RWPE2 (cell line): ENCODE results near the gene PRKACA.
A peak's percentile ranks its signal among the peaks of the same experiment; 100 is the strongest.

ENCODE experiments used
- ATAC-seq: fragments of 200-7000 bp; cut with Tn5 transposase; 3 replicates; pipeline ENCODE4 v1.9.1; 2021; ENCODE audit warnings: low read depth
- DNase-seq: peaks from one replicate; pipeline ENCODE4 v3.0.0-alpha.2; 2020; ENCODE audit warnings: low spot score
- H3K27ac ChIP-seq: fragments of 450-650 bp; 2 replicates; pipeline ENCODE4 v1.5.1; 2017; ENCODE audit warnings: mild to moderate bottlenecking; ENCODE audit not compliant: poor library complexity, severe bottlenecking
- H3K27me3 ChIP-seq: fragments of 250-450 bp; sonication (Bioruptor Pico); 2 replicates; pipeline ENCODE4 v1.5.1; 2021; ENCODE audit warnings: mild to moderate bottlenecking, moderate library complexity; ENCODE audit not compliant: insufficient read depth, poor library complexity, severe bottlenecking
- H3K36me3 ChIP-seq: fragments of 250-450 bp; sonication (Bioruptor Pico); 2 replicates; pipeline ENCODE4 v1.5.1; 2020; ENCODE audit warnings: low read depth, mild to moderate bottlenecking, moderate library complexity
- H3K4me1 ChIP-seq: fragments of 250-450 bp; sonication (Bioruptor Pico); 2 replicates; pipeline ENCODE4 v1.5.1; 2021; ENCODE audit warnings: mild to moderate bottlenecking, moderate library complexity; ENCODE audit not compliant: insufficient read depth, poor library complexity, severe bottlenecking
- H3K4me3 ChIP-seq: fragments of 250-450 bp; sonication (Bioruptor Pico); 2 replicates; pipeline ENCODE4 v1.5.1; 2021; ENCODE audit warnings: mild to moderate bottlenecking, moderate library complexity; ENCODE audit not compliant: severe bottlenecking
- H3K9me3 ChIP-seq: fragments of 250-450 bp; sonication (Bioruptor Pico); 2 replicates; pipeline ENCODE4 v1.5.1; 2021; ENCODE audit warnings: mild to moderate bottlenecking, moderate library complexity; ENCODE audit not compliant: severe bottlenecking
- TF ChIP-seq, protein P1 (sequence below): fragments of 450-650 bp; IDR thresholded peaks from one replicate; pipeline ENCODE4 v1.5.1; 2017; ENCODE audit warnings: mild to moderate bottlenecking, moderate library complexity; ENCODE audit not compliant: poor library complexity, severe bottlenecking

Gene PRKACA

GRCh38 chr19:14096272-14096992 is 21.1 kb downstream of the PRKACA start:
- DNase-seq (no peak), ATAC-seq (no peak; the same call in 2 of the 3 replicates)
- Histone ChIP-seq H3K4me1 (no peaks in the 10 kb centered on the region), H3K27ac (no peak overlapping the region), H3K9me3 (no peaks in the 10 kb centered on the region), H3K36me3 (peaks cover 17% of the 10 kb centered on the region), H3K4me3 (no peak overlapping the region), H3K27me3 (no peaks in the 10 kb centered on the region)
- TF ChIP-seq, protein P1, sequence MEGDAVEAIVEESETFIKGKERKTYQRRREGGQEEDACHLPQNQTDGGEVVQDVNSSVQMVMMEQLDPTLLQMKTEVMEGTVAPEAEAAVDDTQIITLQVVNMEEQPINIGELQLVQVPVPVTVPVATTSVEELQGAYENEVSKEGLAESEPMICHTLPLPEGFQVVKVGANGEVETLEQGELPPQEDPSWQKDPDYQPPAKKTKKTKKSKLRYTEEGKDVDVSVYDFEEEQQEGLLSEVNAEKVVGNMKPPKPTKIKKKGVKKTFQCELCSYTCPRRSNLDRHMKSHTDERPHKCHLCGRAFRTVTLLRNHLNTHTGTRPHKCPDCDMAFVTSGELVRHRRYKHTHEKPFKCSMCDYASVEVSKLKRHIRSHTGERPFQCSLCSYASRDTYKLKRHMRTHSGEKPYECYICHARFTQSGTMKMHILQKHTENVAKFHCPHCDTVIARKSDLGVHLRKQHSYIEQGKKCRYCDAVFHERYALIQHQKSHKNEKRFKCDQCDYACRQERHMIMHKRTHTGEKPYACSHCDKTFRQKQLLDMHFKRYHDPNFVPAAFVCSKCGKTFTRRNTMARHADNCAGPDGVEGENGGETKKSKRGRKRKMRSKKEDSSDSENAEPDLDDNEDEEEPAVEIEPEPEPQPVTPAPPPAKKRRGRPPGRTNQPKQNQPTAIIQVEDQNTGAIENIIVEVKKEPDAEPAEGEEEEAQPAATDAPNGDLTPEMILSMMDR = peak; percentile 15

DNA sequence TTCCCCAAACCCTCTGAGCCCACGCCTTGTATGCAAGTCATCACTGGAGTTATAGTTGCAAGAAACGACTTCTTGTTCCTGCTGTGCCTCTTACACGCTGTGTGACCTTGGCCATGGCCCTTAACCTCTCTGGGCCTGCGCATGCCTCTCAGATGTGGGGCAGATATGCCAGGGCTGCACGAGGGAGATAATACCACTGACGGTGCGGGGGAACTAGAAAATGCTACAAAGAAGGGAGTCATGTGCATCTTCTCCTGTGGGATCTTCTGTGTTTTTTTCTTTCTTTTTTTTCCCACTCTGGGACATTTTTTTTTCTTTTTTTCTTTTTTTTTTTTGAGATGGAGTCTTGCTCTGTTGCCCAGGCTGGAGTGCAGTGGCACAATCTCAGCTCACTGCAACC is 22.7 kb downstream of the PRKACA start:
- ATAC-seq = no peak
- H3K36me3 ChIP-seq = peaks cover 6% of the 10 kb centered on the region; the same call in 1 of the 2 replicates

GRCh38 chr19:14093117-14093823 is 24.3 kb downstream of the PRKACA start:
- TF ChIP-seq, protein P1 = no peak
- H3K4me1 ChIP-seq = no peaks in the 10 kb centered on the region

More for the DNA sequence above, 22.7 kb downstream of the PRKACA start:
- no peaks in the 10 kb centered on the region for H3K9me3 ChIP-seq
- TF ChIP-seq, protein P1 = no peak
- no peaks in the 10 kb centered on the region for H3K4me1 ChIP-seq
- H3K4me3 ChIP-seq = no peak overlapping the region
- no peak for DNase-seq
- no peak overlapping the region for H3K27ac ChIP-seq
- H3K27me3 ChIP-seq = no peaks in the 10 kb centered on the region

GRCh38 chr19:14091813-14092462 is 25.6 kb downstream of the PRKACA start:
- H3K4me3 ChIP-seq = peak overlapping the region; percentile 70
- H3K4me1 ChIP-seq = no peaks in the 10 kb centered on the region
- H3K9me3 ChIP-seq = no peaks in the 10 kb centered on the region
- ATAC-seq (no peak), DNase-seq (no peak)
- peak overlapping the region; percentile 67 for H3K27ac ChIP-seq
- TF ChIP-seq, protein P1 = no peak
- peaks cover 26% of the 10 kb centered on the region for H3K36me3 ChIP-seq
- no peaks in the 10 kb centered on the region for H3K27me3 ChIP-seq

More at GRCh38 chr19:14093117-14093823, 24.3 kb downstream of the PRKACA start:
- peaks cover 16% of the 10 kb centered on the region for H3K36me3 ChIP-seq
- no peaks in the 10 kb centered on the region for H3K9me3 ChIP-seq
- DNase-seq (no peak), ATAC-seq (no peak)
- H3K27me3 ChIP-seq = no peaks in the 10 kb centered on the region
- no peak overlapping the region for H3K4me3 ChIP-seq
- H3K27ac ChIP-seq = no peak overlapping the region
